Posterior cingulate gyrus (tissue), 11 donors: ENCODE data around the gene TBL1X.
"Not testable (repeated sequence)": the region's sequence is repeated elsewhere in the genome, so short reads cannot be mapped to it uniquely, and the experiment has no call there.

Source experiments
- DNase-seq, 10 donors: peaks; one replicate each; pipeline versions ENCODE4 v3.0.0 to v3.0.0-alpha.2; 2020 to 2021; ENCODE audit warnings: mixed read lengths in 3 of 10
- intact Hi-C: fragments of 100-400 bp; cut with DNase I; formaldehyde crosslinking; loops from one replicate; pipeline ENCODE4 v1.15.1; 2023

TBL1X gene

GRCh38 chrX:9730078-9730477, 265.2 kb downstream of the TBL1X start:
- intact Hi-C loops = no loop called here
- DNase-seq = no peak

GRCh38 chrX:9730752-9731151, 265.9 kb downstream of the TBL1X start:
- no peak for DNase-seq
- intact Hi-C loops = no loop called here

GRCh38 chrX:9737363-9737762, 272.5 kb downstream of the TBL1X start:
- no peak for DNase-seq
- intact Hi-C loops = no loop called here

- no peak for DNase-seq
- intact Hi-C loops = no loop called here
These were observed 273.3 kb downstream of the TBL1X start for GRCh38 chrX:9738151-9738550.

GRCh38 chrX:9739130-9739529, 274.3 kb downstream of the TBL1X start:
- DNase-seq = no peak
- intact Hi-C loops = no loop called here

- intact Hi-C loops = no loop called here
- no peak for DNase-seq
These were observed 280.7 kb downstream of the TBL1X start for GRCh38 chrX:9745417-9746115.

GRCh38 chrX:9746148-9746888, 281.5 kb downstream of the TBL1X start:
- intact Hi-C loops = no loop called here

GRCh38 chrX:9747644-9748043, 282.8 kb downstream of the TBL1X start:
- DNase-seq = no peak
- intact Hi-C loops = no loop called here

More at GRCh38 chrX:9746148-9746888, 281.5 kb downstream of the TBL1X start:
- no peak for DNase-seq

GRCh38 chrX:9749146-9749692, 284.4 kb downstream of the TBL1X start:
- intact Hi-C loops = no loop called here
- DNase-seq = no peak

- intact Hi-C loops = no loop called here
- no peak for DNase-seq
These were observed 292.5 kb downstream of the TBL1X start for GRCh38 chrX:9757366-9757765.

- peak in 1 of 10 donors; percentile 39 for DNase-seq
- intact Hi-C loops = no loop called here
These were observed 293.3 kb downstream of the TBL1X start for GRCh38 chrX:9758021-9758638.

- DNase-seq = peak in 1 of 10 donors; percentile 28
- intact Hi-C loops = no loop called here
These were observed 294.5 kb downstream of the TBL1X start for GRCh38 chrX:9759337-9759736.

- peak in 1 of 10 donors; percentile 87 for DNase-seq
- intact Hi-C loops = no loop called here
These were observed 300.3 kb downstream of the TBL1X start for GRCh38 chrX:9765072-9765736.

GRCh38 chrX:9765737-9766097, 300.9 kb downstream of the TBL1X start, which contains the start of gene GPR143:
Gene GPR143 (minus strand): TSS chrX:9765847. CDS start chrX:9765817, 30 bp downstream.
- intact Hi-C loops = no loop called here
- peak in 1 of 10 donors; percentile 62 for DNase-seq

GRCh38 chrX:9767375-9767774, 302.5 kb downstream of the TBL1X start:
- peak in 1 of 10 donors; percentile 12 for DNase-seq
- intact Hi-C loops = no loop called here

- intact Hi-C loops, DNase-seq: not testable (repeated sequence)
These were observed 303.5 kb downstream of the TBL1X start for GRCh38 chrX:9768321-9768839.

- intact Hi-C loops = no loop called here
- no peak for DNase-seq
These were observed 305.5 kb downstream of the TBL1X start for GRCh38 chrX:9770319-9770718.

- no peak for DNase-seq
- intact Hi-C loops = no loop called here
These were observed 308.1 kb downstream of the TBL1X start for GRCh38 chrX:9772943-9773342.

- intact Hi-C loops = no loop called here
These were observed 311.1 kb downstream of the TBL1X start for GRCh38 chrX:9775930-9776329.

GRCh38 chrX:9781941-9782340, 317.1 kb downstream of the TBL1X start:
- intact Hi-C loops = no loop called here

More at GRCh38 chrX:9775930-9776329, 311.1 kb downstream of the TBL1X start:
- DNase-seq = no peak

More at GRCh38 chrX:9781941-9782340, 317.1 kb downstream of the TBL1X start:
- DNase-seq = no peak
